Measurements from ENCODE around the gene LCAT. TPM values are rescaled to one million over a fixed set of nuclear protein-coding genes. Genes with fewer than 3 reads are reported as not detected.

Gene LCAT
- total RNA-seq, 1 donor from 2014 or later: 7.3 TPM

DNA sequence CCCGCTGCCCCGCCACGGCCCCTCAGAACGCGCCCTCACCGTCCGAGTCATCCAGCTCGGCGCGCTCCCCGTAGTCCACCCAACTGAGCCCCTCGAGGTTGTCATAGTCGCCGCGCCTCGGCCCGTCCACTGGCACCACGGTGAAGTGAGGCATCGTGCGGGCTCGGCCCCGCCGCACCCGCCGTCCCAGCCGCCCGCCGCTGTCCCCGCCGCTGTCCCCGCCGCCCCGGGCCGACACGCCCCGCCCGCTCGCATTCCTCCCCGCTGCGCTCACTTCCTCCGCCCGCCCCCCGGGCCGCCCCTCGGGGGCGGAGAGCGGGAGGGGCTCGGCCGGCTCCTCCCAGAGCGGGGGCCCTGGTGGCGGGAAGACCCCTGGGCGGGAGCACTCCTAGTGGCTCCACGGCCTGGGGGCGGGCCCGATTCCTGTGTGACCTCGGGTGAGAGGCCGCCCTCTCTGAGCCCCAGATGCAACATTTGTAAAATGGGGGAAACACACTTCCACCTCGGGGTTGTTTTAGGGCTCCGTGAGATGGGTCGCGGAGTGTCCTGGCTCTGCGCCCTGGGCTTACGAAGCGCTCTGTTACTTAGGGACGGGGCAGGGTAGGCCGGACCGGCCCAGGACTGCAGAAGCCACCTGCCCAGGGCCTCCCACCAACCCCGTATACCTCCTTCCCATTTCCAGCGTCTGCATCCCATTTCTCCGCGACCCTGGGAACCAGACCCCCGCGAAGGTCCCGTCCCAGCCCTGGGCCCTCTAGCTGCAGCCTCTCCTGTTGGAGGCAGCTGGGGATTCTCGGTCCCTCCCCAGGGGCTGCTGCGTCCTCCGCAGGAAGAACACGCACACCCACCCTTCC, 24.7 kb upstream of the LCAT start, which contains the start of gene SLC12A4:
TSS of gene SLC12A4 (minus strand) at position 238 of the 854 bp plus-strand sequence. CDS start at position 154, 84 bp downstream.
- DNase-seq: peak; percentile 96

DNA sequence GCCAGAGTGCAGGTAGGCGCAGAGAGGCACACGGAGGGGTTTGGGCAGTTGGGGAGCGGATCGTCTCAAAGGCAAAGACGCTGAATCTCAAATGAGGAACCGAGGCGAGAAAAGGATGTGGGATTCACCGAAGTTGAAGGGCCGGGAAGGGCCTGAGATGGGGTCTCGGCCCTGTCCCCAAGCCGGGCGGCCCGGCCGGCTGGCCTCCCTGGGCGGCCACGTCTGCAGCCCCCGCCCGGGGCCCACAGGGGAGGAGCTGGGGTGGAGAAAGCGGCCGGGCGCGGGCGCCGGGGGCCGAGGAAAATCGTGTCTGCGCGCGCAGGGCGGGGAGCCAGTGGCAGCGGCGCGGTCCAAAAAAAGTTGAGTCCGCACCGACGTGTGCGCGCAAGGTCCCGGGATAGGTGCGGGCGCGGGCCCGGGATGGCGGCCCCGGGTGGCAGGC, 24.1 kb upstream of the LCAT start:
- peak; percentile 77 for DNase-seq

DNA sequence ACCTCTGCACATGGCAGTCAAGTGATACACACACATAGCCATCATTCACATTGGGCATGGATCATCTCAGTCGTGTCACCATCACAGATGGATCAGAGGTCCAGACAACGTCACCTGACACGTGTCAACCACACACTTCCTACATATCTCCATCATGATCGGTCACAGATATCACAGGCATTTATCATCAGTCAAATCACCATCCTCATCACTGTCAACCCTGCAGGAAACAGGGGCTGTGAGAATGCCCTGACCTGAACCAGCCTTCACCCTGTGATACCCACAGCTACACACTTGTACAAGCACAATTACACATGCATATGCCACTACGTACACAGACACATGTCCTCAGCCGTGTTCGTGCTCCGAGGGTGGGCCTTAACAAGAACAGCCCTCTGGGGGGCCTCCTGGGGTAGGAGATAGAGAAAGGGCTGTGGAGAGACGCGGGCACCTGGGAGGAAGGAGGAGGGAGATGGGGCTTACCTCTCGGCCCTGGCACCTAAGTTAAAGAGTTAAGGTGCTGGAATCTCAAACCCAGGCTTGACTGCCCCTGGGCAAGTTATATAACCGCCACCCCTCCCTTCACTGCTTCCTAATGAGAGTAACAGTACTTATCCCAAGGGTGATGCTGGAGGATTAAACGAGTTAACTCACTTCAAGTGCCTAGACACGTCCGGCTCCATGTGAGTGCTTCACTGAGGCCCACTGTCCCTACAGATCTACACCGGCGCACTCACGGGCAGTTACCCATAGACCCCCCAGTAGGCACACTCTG, 23.4 kb upstream of the LCAT start:
- peak; percentile 33 for DNase-seq

DNA sequence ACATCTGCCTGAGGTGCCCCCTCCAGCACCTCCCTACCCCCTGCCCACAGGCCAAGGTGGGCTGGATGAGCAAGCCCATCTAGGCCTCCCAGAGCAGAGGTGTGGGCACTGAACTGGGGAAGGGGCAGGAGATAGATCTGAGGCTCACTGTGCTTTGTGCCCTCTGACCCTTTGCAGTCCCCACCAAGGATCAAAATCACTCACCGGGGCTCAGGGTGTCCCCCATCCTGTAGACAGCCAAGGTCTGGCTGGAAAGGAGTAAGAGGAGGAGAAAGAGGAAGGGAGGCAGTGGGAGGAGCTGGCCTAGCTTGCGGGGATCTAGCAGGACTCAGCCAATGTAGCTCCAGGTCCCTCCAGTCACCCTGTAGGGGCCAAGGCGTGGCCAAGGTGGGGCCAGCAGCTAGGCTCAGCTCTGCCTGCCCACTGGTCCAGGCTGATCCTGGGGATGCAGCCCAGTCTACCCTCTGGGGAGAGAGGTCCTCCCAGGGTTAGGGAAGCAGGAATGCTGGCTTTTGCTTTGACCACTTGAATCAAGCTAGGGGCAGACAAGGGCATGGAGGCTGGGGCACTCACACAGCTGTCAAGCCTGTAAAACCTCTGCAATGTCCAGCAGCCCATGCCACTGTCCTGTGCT, 22.7 kb upstream of the LCAT start:
- no peak for DNase-seq

DNA sequence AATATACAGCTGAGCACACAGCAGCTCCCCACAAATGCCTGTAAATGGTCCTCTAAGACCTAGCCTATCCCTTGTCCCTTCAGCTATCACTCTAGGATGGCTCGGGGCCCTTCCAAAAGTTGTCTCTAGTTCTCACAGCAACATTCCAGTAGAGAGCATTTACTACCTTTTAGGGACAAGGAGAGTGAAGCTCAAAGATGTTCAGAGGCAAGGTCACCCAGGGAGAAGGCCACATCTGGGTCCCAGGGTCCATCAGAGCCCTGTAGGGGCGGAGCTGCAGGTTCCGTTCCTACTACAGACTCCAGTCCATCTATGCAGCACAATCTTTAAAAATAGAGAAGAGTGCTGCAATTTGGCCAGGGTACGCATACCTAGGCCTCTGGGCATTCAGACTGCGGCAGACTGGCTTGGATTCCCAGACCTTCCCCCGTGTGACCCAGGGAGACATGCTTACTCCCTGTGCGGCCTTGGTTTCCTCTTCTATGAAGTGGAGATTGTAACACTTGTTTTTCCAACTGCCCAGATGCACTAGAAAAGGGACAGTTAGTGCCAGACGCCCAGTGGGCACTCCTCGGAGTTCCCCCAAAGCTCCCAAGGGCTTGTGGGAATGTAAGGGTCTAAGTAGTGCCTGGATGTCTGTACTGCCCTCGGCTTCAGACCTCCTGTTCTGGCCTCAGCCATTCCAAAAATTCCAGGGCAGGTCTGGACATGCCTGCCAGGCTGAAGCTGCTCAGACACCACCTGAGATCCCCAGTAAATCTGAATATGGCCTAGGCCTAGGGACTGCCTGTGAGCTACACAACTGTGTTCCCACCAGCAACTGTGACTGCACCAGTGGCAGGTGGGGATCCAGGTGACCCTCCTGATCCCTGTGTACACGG, 22.0 kb upstream of the LCAT start:
- no peak for DNase-seq

DNA sequence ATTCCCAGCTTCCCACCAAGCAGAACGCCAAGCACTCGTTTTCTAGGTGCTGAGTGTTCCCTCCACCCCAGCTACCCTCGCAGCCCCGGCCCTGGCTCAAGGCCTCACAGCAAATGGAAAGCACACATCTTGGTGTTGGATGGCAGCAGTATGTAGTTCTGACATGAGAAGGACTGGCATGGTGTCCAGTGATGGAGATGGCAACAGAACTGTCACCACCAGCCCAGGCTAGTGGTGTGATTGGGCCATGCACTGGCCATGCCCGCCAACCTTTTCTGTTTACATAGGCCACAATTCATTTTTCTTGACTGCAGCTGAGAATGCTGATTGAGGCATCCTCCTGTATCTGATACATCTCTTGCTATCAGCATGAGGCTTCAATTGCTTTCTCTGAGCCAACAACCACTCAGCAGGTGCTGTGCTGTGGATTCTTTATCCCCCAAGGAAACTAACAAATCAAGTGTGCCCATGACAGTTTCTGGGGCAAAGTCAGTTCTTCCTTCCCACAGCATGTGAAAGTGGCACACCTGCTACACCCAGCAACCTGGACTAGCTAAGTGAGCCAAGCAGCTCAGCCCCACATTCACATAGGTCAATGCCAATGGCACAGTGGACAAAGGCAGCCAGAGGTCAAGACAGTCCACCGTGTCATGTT, 20.7 kb upstream of the LCAT start:
- no peak for DNase-seq

DNA sequence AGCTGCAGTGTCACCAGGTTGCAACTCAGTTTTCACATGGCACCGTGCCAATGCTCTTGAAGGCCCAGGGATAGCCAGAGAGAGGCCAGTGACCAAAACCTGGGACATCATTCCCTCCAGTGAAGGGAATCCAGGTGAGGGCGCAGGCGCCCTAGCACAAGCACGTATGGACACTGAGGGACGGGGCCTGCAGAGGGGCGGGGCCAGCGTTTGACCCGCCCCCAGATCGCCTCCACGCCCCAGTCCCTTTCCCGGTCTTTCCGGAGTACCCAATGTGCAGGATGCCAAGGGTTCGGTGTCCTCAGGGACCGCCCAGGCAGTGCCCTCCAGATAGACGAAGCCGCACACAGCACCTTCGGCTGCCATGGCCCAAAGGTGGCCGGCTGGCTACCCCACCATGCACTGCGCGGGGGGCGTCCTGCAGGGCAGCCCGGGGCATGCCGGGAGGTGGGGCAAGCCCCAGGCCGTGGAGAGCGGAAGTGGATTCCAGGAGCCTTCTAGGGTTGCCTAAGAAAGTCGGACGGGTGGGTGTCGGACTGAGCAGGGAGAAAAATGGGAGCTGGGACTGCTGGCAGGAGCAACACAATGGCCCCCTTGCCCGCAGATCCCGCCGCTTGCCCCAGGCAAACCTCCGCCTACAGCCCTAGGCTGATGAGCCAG, 19.9 kb upstream of the LCAT start:
- DNase-seq: peak; percentile 54

DNA sequence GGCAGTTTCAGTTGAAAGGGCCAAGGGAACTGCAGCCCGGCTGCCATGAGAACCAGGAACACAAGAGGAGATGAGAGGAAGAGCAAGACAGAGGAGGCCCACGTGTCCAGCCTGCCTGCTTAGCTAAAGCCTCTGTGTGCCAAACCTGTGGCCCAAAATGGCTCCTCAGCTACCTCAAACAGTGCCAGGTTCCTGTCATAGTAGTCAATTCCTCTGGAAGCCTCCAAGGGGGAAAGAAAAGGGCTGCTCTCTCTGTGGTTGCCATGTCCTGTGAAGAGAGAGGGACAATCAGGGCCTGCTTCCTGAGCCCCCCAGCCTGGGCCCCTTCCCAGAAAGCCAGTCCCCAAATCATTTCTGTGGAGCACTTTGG, 19.4 kb upstream of the LCAT start:
- DNase-seq: no peak

DNA sequence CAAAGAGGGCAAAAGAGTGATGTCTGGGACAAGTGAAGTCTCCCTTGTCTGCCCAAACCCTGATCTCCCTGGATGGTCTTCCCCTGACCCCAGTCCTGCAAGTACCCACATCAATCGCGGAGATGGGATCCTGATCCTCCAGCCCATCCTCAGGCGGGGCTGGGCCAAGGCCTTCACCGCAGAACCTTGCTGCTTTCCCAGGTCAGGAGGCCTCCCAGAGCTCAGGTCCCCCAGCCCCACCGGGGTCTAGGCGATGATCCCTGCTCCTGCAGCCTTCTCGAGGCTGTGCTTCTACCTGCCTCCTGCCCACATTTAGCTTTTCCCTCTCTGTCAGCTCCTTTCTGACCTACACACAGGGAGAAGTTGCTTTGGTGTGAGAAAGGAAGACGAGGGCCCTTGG, 18.2 kb upstream of the LCAT start:
- no peak for DNase-seq

DNA sequence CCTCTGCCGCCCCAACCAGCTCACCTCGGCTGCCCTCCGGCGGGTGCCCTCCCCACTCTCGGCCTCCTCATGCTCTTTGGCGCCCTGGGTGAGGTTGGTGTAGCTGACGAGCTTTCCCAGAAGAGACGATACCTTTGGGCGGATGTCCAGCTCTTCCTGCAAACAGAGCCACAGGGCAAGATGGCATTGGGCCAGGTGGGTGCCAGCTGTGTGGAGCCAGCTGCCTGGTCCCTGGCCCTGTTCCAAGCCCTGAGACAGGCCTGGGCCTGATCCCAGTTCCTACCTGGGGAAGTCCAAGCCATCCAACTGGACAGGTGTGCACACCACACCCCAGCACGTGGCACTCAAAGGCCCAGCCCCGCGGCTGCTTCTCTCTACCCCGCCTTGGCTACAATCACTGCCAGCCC, 17.6 kb upstream of the LCAT start:
- DNase-seq: peak; percentile 66

DNA sequence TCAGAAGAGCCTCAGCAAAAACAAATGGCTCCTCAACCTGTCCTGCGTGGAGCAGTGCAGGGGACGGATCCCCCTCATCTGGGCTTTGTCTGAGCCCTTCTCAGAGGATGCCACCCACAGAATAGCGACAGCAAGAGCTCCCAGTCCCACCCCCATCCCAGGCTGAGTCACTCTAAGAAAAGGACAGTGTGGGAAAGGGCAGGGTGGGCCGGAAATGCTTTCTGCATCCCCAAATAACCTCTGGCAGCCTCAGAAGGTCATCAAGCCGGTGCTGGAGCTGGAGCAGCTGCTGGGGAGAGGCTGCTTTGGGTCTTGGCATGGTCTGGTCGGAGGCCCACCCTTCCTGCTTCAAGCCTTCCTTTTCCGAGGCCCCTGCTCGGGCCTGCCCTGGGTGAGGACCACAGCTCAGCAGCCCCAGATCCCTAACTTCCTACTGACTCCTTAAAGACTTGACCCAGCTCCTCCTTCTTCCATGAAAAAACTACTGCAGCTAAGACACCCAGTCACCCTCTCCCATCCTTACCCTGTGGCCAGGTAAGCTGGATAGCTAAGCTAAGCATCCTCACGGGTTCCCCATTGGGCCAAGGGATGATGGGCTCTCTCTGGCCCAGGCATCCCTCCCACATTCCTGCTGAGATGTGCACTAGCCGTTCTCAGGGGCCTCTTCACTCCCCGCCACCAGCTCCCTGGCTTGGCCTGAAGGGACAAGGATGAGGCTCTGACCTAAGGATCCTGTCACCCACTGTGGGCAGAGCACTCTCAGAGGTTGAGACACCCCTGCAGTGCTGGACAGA, 15.8 kb upstream of the LCAT start:
- no peak for DNase-seq

DNA sequence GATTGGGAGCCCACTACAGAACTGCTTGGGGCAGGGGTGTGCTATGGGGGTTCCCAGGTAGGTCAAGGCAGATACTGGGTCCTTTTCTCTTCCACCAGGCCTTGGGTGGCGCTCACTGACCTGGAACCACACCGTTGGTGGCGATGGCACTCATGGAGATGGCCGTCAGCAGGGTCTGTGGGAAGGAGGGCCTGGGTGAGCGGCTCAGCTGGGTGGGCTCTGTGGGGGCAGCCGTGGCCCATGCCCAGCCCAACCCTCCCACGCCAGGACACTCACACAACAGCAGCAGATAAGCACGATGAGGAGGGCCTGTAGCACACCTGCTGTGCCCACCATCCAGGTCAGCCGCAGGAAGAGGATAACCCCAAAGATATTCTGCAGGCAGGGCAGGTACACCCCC, 13.7 kb upstream of the LCAT start:
- no peak for DNase-seq

DNA sequence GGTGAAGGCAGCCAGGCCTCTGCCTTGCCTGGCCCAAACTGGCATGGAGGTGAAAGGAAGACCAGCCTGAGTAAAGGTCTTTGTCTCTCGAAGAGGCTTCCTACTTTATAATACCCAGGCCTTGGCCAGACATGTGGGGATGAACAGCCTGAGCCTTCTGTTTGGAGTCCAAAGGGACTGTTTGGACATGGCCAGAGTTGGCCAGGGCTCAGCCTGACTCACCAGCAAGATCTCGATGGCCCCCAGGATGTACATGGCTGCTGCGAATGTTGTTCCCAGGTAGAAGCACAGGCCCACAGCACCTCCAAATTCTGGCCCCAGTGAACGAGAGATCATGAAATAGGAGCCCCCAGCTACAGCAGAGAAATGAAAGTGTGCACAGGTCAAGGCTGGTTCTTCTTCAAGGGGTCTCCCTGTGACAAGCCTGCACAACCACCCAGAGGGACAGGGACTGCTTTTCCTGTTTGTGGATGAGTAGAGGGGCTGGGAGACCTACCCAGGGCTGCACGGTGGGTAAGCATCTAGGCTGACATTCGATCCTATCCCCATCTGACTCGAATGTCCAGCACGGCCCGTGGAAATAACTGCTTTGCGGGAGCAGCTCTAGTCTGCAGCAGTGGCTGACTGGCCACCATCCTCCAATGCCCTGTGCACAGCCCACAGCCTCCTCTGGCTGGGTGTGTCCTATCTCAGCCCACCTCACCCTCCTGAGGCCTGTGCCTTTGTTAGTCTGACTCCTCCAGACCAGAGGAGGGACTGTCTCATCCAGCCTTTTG, 10.7 kb upstream of the LCAT start:
- DNase-seq: no peak

DNA sequence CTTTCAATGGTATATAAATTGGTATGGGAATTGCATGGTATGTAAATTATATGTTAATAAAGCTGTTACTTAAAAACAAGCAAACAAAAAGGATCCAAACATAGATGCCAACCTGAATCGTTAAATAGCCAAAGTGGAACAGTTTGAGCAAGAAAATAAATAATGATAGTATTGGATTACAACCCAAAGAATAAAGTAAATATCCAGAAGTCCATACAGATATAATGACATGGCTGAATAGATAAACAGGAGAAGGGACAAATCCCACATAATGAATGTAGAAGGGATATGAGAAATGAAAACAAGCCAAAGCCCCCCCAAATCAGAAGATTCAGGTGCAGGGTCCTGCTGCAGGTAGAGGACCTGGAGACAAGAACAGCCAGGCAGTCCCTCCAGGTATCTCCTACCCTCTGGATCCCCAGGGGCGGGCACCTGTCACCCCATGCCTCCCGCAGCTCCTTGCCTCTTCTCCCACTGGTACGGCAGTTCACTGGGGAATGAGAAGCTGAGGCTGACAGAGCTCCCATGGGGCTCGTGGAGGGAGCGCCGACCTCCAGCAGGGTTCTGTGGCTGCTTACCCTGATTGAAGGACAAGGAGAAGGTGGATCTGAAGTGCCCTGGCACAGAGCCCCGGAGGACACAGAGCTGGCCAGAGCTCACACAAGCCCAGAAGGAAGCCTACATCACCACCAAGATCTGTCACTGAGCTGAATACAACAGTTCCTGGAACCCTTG, 9.9 kb upstream of the LCAT start:
- no peak for DNase-seq

DNA sequence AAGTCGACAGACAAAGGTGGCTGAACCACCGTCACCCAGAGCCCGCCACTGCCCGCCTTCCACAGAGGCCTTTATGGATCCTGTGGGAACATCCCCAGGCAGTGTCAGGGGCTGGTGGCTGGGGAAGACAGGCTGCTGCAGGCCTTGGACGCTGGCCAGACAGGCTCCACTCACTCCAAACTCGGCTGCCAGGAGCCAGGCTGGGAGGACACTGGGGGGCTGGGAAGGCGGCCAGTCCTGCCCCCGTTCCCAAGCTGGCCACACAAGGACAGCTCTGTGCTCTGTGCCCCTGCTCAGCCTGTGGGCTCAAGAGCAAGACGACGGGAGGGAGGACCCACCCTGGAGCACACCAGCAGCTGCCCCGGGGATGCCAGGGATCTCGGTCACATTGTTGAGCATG, 7.6 kb upstream of the LCAT start:
- DNase-seq: no peak

DNA sequence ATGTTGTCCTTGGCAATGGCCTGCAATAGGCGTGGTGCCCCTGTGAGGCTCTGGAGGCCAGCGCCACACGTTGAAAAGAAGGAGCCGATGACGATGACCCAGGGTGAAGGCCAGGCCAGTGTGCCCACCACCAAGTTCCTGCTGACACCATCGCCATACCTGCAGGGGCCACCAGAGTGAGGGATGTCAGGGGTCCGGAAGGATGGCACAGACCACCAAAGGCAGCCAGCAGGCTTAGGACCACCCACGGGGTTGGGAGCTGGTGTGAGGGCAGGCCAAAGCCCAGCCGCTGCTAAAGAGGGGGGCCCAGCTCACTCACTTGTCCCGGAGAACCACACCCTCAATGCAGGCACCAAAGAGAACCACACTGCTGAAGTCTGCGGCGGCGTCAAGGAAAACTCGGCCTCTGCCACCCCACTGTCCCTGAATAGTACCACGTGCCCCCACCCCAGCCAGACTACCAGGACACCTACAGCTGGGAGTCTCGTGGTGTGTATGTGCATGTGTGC, 6.5 kb upstream of the LCAT start:
- no peak for DNase-seq

DNA sequence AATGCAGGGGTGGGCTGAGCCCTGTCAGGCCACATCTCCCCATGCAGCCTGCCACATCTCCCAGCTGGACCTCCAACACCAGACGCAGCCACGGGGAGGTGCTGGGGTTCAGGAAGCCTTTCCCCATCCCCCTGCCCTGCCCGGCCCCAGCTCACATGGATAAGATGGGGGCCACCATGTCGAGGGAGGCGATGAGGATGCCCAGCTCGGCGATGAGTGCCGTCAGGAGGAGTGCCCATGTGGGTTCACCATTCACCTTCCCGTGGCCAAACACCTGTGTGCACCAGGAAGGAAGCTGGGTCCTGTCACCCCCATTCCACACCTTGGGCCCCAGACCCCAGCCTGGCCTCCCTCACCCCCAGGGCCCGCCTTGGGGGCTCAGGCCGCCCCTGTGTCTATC, 5.7 kb upstream of the LCAT start:
- no peak for DNase-seq

DNA sequence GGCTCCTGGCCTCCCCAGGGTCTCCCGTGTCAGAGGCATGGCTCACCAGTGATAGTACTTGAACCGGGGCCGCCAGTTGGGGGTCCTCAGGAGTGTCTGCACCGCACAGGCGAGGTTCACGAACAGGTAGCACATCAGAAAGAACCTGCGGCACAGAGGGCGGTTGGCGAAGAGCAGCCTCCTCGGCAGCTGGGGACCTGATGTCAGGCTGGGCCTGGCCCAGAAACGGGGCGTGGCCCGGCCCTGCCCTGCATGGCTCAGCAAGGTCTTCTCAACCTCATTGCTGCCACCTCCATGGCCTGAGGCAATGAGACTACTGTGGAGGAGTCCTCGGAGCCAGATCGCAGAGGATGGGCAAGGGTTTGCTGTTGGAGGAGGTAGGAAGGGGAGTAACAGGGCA, 4.1 kb upstream of the LCAT start:
- no peak for DNase-seq

Data from tongue (tissue), 2 donors.